Smooth muscle cell (in vitro differentiated cells): ENCODE measurements around the gene HAL. TPM values are rescaled to one million over a fixed set of nuclear protein-coding genes. Genes with fewer than 3 reads are reported as not detected.
A peak's percentile ranks its signal among the peaks of the same experiment; 100 is the strongest.

Source experiments
- DNase-seq: peaks from one replicate; lab custom pipeline; 2025; ENCODE audit not compliant: unreplicated experiment; lab: John Stamatoyannopoulos, UW
- H2AFZ ChIP-seq: fragments of 200-600 bp; sonication (generic); 2 replicates; pipeline ENCODE4 v1.6.0; 2016; ENCODE audit warnings: antibody characterized with exemption, low read depth, mild to moderate bottlenecking
- H3F3A ChIP-seq: fragments of 200-600 bp; sonication (generic); 2 replicates; pipeline ENCODE4 v1.6.0; 2017; ENCODE audit warnings: antibody characterized with exemption, low read depth
- H3K27ac ChIP-seq: fragments of 200-600 bp; sonication (generic); 2 replicates; pipeline ENCODE4 v1.5.1; 2016; ENCODE audit warnings: low read depth, mild to moderate bottlenecking
- H3K27me3 ChIP-seq: fragments of 200-600 bp; sonication (generic); 2 replicates; pipeline ENCODE4 v1.6.1; 2016; ENCODE audit warnings: low read depth, mild to moderate bottlenecking
- H3K36me3 ChIP-seq: fragments of 200-600 bp; sonication (generic); 2 replicates; pipeline ENCODE4 v1.5.1; 2016; ENCODE audit warnings: low read depth
- H3K4me1 ChIP-seq: fragments of 200-600 bp; sonication (generic); 2 replicates; pipeline ENCODE4 v1.5.1; 2016; ENCODE audit warnings: low read depth
- H3K4me2 ChIP-seq: fragments of 200-600 bp; sonication (generic); 2 replicates; pipeline ENCODE4 v1.6.0; 2016; ENCODE audit warnings: mild to moderate bottlenecking
- H3K4me3 ChIP-seq: fragments of 200-600 bp; sonication (generic); 2 replicates; pipeline ENCODE4 v1.5.1; 2016; ENCODE audit warnings: mild to moderate bottlenecking
- H3K79me2 ChIP-seq: fragments of 200-600 bp; sonication (generic); 2 replicates; pipeline ENCODE4 v1.6.0; 2016; ENCODE audit warnings: low read depth, mild to moderate bottlenecking
- H3K9ac ChIP-seq: fragments of 200-600 bp; sonication (generic); 2 replicates; pipeline ENCODE4 v1.6.0; 2016; ENCODE audit warnings: low read depth
- H3K9me3 ChIP-seq: fragments of 200-600 bp; sonication (generic); replicated peaks from 2 replicates; pipeline ENCODE4 v1.5.1; 2016; ENCODE audit warnings: low read depth
- H4K20me1 ChIP-seq: fragments of 200-600 bp; sonication (generic); 2 replicates; pipeline ENCODE4 v1.6.0; 2016; ENCODE audit warnings: low read depth
- CTCF ChIP-seq: fragments of 200-600 bp; sonication (generic); IDR thresholded peaks from 2 replicates; pipeline ENCODE4 v1.5.1; 2017; ENCODE audit warnings: borderline replicate concordance, mild to moderate bottlenecking, antibody characterized with exemption; ENCODE audit not compliant: insufficient read depth, poor library complexity, severe bottlenecking
- WGBS: methylation state at CpG from one replicate; pipeline ENCODE4 v1.1.7; 2016; ENCODE audit warnings: low lambda C conversion rate; 5-methylcytosine and 5-hydroxymethylcytosine counted together
- polyA plus RNA-seq: library from polyadenylated mRNA; unstranded; fragments of >200 nt; fragmentation: Nextera tagmentation; extraction: Ambion mirVana; gene quantifications from 2 replicates; pipeline ENCODE4 v1.2.1, GENCODE V29; 2016
- total RNA-seq: library from RNA; depleted of rRNA; stranded (reverse); fragments of >200 nt; gene quantifications from 2 replicates; pipeline ENCODE4 v1.2.3, GENCODE V29; 2014

HAL gene
- total and polyA plus RNA-seq, 2 experiments from 2014 or later, result 0.31 TPM; not detected in 1

- Histone ChIP-seq H3K4me3 (no peak overlapping the region), H3F3A (no peaks in the 10 kb centered on the region), H3K27me3 (peaks cover 10% of the 10 kb centered on the region), H2AFZ (no peak overlapping the region), H3K36me3 (no peaks in the 10 kb centered on the region), H3K9ac (no peak overlapping the region), H3K4me2 (no peak overlapping the region), H3K79me2 (no peaks in the 10 kb centered on the region), H3K4me1 (peaks cover 20% of the 10 kb centered on the region), H3K9me3 (no peaks in the 10 kb centered on the region), H4K20me1 (no peaks in the 10 kb centered on the region), H3K27ac (no peak overlapping the region)
- DNase-seq, result no peak
- TF ChIP-seq CTCF, result no peak
- WGBS, result 77% methylated on average over 4 of the region's 4 CpGs
These were observed 46.5 kb downstream of the HAL start for GRCh38 chr12:95949477-95950206.

- Histone ChIP-seq H3K9me3 (no peaks in the 10 kb centered on the region), H3K79me2 (no peaks in the 10 kb centered on the region), H3K36me3 (no peaks in the 10 kb centered on the region), H3K4me3 (no peak overlapping the region), H3K4me2 (no peak overlapping the region), H3K4me1 (no peaks in the 10 kb centered on the region), H4K20me1 (no peaks in the 10 kb centered on the region), H2AFZ (no peak overlapping the region), H3K27ac (no peak overlapping the region), H3K9ac (no peak overlapping the region), H3F3A (no peaks in the 10 kb centered on the region), H3K27me3 (peaks cover 16% of the 10 kb centered on the region)
- DNase-seq, result no peak
- 86% methylated on average over 10 of the region's 10 CpGs for WGBS
- TF ChIP-seq CTCF, result no peak
These were observed 51.9 kb downstream of the HAL start for GRCh38 chr12:95944108-95944704.

GRCh38 chr12:95943330-95943842 lies 52.8 kb downstream of the HAL start, which contains the start of gene AMDHD1:
AMDHD1 (plus strand) TSS chr12:95943331; CDS start chr12:95943399, 68 bp downstream.
- DNase-seq, result peak; percentile 40
- Histone ChIP-seq H3F3A (no peaks in the 10 kb centered on the region), H3K27ac (no peak within 1 kb of the TSS), H3K9ac (peak within 1 kb of the TSS; percentile 29), H3K4me1 (no peaks in the 10 kb centered on the region), H3K36me3 (no peaks in the 10 kb centered on the region), H3K9me3 (no peaks in the 10 kb centered on the region), H3K4me2 (peak within 1 kb of the TSS; percentile 95), H4K20me1 (no peaks in the 10 kb centered on the region), H3K79me2 (no peaks in the 10 kb centered on the region), H3K4me3 (peak within 1 kb of the TSS; percentile 89), H2AFZ (peak within 1 kb of the TSS; percentile 96), H3K27me3 (peaks cover 16% of the 10 kb centered on the region)
- TF ChIP-seq CTCF, result peak; percentile 18
- 3% methylated on average over 37 of the region's 38 CpGs for WGBS
